Gastroesophageal sphincter (tissue), 3 donors: ENCODE measurements around the gene OXCT2.

Experiments
- EP300 ChIP-seq: sonication (generic); formaldehyde crosslinking; IDR thresholded peaks from one replicate; pipeline ENCODE4 v1.6.1; 2017; ENCODE audit warnings: antibody characterized with exemption, mild to moderate bottlenecking
- POLR2A ChIP-seq, 2 donors: fragments of 450-650 bp; IDR thresholded peaks; one replicate each; pipeline ENCODE4 v1.6.1; 2017; ENCODE audit warnings: antibody characterized with exemption in 2 of 2, mild to moderate bottlenecking in 2 of 2, moderate library complexity in 1 of 2
- TF ChIP-seq, protein P1 (sequence below), 4 experiments: fragments of 200-600 bp in 2 of 4; fragments of 450-650 bp in 2 of 4; sonication (generic) in 1 of 4; IDR thresholded peaks; one replicate each; pipeline ENCODE4 v1.5.1; 2017 to 2019; ENCODE audit warnings: antibody characterized with exemption in 4 of 4, mild to moderate bottlenecking in 2 of 4, moderate library complexity in 2 of 4

DNA sequence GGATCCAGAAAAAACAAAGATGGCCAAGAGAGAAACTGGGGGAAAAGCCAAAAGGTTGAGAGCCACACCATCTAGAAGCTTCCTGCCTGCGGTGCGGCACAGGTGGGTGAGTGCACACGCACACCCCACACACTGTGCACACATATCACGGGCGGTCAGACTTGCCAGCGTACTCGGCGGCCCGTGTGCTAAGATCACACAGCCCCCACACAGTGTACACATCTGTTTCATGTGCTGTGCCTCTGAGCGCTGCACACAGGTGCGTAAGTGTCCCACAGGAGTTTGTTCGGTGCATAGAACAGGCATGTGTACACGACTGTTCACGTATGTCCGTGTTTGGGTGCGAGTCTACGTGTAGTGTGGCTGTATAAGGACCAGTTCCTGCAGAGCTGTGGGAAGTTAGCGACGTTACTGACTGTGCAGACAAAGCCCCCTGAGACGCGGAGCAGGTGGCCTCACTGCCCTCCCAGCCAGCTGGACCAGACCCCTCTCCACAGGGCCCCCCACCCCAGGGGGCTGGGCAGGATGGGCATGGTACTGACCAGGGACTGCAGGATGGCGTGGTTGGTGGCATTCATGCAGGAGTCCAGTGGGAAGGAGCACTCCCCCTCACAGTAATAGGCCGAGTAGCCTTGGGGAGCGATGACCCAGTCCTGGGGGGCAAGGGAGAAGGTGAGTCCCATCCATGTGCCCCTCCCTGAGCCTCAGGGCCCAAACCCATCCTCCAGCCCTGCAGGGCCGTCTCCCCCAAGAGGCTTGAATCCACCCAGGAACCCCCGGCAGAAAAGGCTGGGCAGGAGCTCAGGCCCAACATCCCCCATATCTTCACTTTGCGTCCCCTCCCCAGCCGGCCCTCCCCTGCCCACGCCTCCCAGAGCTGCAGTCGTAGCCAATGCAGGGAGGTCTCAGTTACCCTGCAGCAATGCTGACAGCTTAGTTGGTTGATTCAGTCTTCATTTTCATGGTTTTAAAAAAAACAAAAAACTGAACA lies 8.3 kb downstream of the OXCT2 start:
- TF ChIP-seq EP300, result no peak
- TF ChIP-seq POLR2A (IDR thresholded peaks at IDR 0.05), result no peak
- TF ChIP-seq, protein P1, sequence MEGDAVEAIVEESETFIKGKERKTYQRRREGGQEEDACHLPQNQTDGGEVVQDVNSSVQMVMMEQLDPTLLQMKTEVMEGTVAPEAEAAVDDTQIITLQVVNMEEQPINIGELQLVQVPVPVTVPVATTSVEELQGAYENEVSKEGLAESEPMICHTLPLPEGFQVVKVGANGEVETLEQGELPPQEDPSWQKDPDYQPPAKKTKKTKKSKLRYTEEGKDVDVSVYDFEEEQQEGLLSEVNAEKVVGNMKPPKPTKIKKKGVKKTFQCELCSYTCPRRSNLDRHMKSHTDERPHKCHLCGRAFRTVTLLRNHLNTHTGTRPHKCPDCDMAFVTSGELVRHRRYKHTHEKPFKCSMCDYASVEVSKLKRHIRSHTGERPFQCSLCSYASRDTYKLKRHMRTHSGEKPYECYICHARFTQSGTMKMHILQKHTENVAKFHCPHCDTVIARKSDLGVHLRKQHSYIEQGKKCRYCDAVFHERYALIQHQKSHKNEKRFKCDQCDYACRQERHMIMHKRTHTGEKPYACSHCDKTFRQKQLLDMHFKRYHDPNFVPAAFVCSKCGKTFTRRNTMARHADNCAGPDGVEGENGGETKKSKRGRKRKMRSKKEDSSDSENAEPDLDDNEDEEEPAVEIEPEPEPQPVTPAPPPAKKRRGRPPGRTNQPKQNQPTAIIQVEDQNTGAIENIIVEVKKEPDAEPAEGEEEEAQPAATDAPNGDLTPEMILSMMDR (IDR thresholded peaks at IDR 0.05), result no peak
